ENCODE results near the gene ZMPSTE24. TPM values are rescaled to one million over a fixed set of nuclear protein-coding genes. Genes with fewer than 3 reads are reported as not detected.
"Not testable (repeated sequence)": the region's sequence is repeated elsewhere in the genome, so short reads cannot be mapped to it uniquely, and the experiment has no call there.

ZMPSTE24 gene
- total RNA-seq, 2 experiments from 2014 or later, result 29.5 to 30.5 TPM

- intact Hi-C loops (cut with micrococcal nuclease), result loop anchor here (1.0 to 2.0 kb wide), 6 partner anchors 24 to 261 kb away; no protein-coding TSS in a partner anchor
- Mint-ChIP-seq H3K4me1 (ENCODE audit: low read depth) (peaks cover 45% of the 10 kb centered on the region), H3K4me3 (peak overlapping the region; percentile 4), H3K27me3 (no peaks in the 10 kb centered on the region), H3K27ac (peak overlapping the region; percentile 2), H3K36me3 (no peaks in the 10 kb centered on the region), H3K9me3 (no peaks in the 10 kb centered on the region)
- ChIA-PET POLR2A (interaction anchor here (0.6 to 2.5 kb wide), 5 partner anchors 35 to 196 kb away, joined by 3 to 9 read pairs (median 5); no protein-coding TSS in a partner anchor), CTCF (interaction anchor here (0.6 to 9.6 kb wide), 79 partner anchors 10 to 1269 kb away, joined by 3 to 282 read pairs (median 5); partner anchors contain the start of genes COL9A2, EXO5 and SMAP2)
- peak; percentile 95 for DNase-seq
Measured at GRCh38 chr1:40338745-40339419, 80.8 kb downstream of the ZMPSTE24 start.

DNA sequence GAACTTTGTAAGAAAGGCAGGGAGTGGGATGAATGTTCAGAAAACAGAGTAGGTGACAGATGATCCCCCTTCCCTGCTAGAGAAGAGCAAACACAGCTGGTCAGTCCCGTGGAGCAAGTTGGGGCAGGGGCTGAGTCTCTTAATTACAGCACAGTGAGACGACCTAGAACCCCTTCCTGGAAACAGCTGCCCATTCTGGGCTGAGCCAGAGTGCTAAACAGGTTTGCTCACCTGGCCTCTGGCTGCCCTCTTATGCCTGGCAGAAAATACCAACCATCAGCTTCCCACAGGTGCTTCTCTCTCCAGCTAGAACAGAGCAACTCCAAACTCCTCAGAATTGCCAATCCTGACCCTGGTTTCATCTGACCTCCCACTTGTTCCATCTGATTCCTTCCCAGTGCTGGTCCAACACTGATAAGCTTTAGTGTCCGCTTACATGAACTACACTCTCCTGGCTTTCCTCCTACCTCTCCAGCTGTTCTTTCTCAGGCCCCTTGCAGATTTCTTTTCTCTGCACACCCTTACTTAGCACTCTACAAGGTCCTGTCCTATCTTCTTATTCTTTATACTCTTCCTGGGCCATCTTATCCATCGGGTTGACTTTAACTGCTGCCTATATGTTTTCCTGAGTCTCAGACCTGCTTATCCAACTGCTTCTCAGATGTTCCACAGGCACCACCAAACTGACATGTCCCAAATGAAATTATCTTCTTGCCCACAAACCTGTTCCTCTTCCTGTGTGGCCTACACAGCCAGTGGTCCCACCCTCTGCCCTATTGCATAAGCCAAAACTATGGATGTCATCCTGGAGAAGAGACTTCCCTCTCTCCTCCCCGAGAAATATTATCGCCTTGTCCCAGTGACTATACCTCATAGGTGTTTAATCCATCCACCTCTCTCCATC lies 81.6 kb downstream of the ZMPSTE24 start:
- DNase-seq, result no peak
- Mint-ChIP-seq H3K4me3 (no peak overlapping the region), H3K9me3 (no peaks in the 10 kb centered on the region), H3K27me3 (no peaks in the 10 kb centered on the region), H3K36me3 (no peaks in the 10 kb centered on the region), H3K4me1 (ENCODE audit: low read depth) (peaks cover 52% of the 10 kb centered on the region), H3K27ac (no peak overlapping the region)
- intact Hi-C loops (cut with micrococcal nuclease), result loop anchor here (2.0 kb wide), 1 partner anchor 25 kb away; no protein-coding TSS in a partner anchor
- ChIA-PET POLR2A (interaction anchor here (1.1 to 2.5 kb wide), 4 partner anchors 178 to 197 kb away, joined by 3 to 9 read pairs (median 5); no protein-coding TSS in a partner anchor), CTCF (interaction anchor here (0.6 to 9.6 kb wide), 63 partner anchors 9 to 537 kb away, joined by 3 to 282 read pairs (median 5); partner anchors contain the start of genes COL9A2, EXO5 and SMAP2)

- peaks cover 60% of the 10 kb centered on the region for H3K4me1 Mint-ChIP-seq (ENCODE audit: low read depth)
- peak; percentile 40 for DNase-seq
- H3K36me3 Mint-ChIP-seq, result no peaks in the 10 kb centered on the region
- peak overlapping the region; percentile 91 for H3K27ac Mint-ChIP-seq
- ChIA-PET POLR2A (interaction anchor here (0.8 to 3.3 kb wide), 10 partner anchors 22 to 192 kb away, joined by 3 to 23 read pairs (median 4); partner anchors contain the start of gene SMAP2), CTCF (interaction anchor here (0.6 to 9.6 kb wide), 18 partner anchors 21 to 690 kb away, joined by 3 to 282 read pairs (median 3); partner anchors contain the start of genes COL9A2 and SMAP2)
- peak overlapping the region; percentile 21 for H3K4me3 Mint-ChIP-seq
- H3K9me3 Mint-ChIP-seq, result no peaks in the 10 kb centered on the region
- intact Hi-C loops (cut with micrococcal nuclease), result loop anchor here (1.0 to 2.0 kb wide), 2 partner anchors 43 to 63 kb away; no protein-coding TSS in a partner anchor
- no peaks in the 10 kb centered on the region for H3K27me3 Mint-ChIP-seq
Measured at GRCh38 chr1:40341491-40342380, 83.7 kb downstream of the ZMPSTE24 start.

GRCh38 chr1:40342381-40342717 lies 84.3 kb downstream of the ZMPSTE24 start:
- H3K9me3 Mint-ChIP-seq, H3K36me3 Mint-ChIP-seq, H3K27me3 Mint-ChIP-seq: not testable (repeated sequence)
- intact Hi-C loops (cut with micrococcal nuclease), result loop anchor here (2.0 kb wide), 1 partner anchor 42 kb away; no protein-coding TSS in a partner anchor
- H3K4me1 Mint-ChIP-seq (ENCODE audit: low read depth), result peaks cover 60% of the 10 kb centered on the region
- peak overlapping the region; percentile 21 for H3K4me3 Mint-ChIP-seq
- DNase-seq, result peak; percentile 36
- peak overlapping the region; percentile 91 for H3K27ac Mint-ChIP-seq
- POLR2A ChIA-PET, result interaction anchor here (1.6 to 3.3 kb wide), 5 partner anchors 22 to 62 kb away, joined by 4 to 23 read pairs (median 11); partner anchors contain the start of gene SMAP2
- CTCF ChIA-PET, result interaction anchor here (0.6 to 9.6 kb wide), 11 partner anchors 21 to 690 kb away, joined by 3 to 282 read pairs (median 4); partner anchors contain the start of gene COL9A2

Other genes starting within 250 kb of the ZMPSTE24 start
- gene CAP1, start 217.5 kb upstream of the ZMPSTE24 start, total RNA-seq, result 100 to 1,000 TPM; 616 to 633 TPM
- 10 to 100 TPM; 67.1 to 67.4 TPM for gene PPT1, start 161.0 kb upstream of the ZMPSTE24 start, total RNA-seq
- 10 to 100 TPM; 19.6 to 19.7 TPM for gene RLF, start 96.8 kb upstream of the ZMPSTE24 start, total RNA-seq
- not detected for gene TMCO2, start 10.3 kb upstream of the ZMPSTE24 start, total RNA-seq
- 10 to 100 TPM; 11.7 to 13.1 TPM for gene COL9A2, start 59.0 kb downstream of the ZMPSTE24 start, total RNA-seq
- gene SMAP2, start 115.5 kb downstream of the ZMPSTE24 start, total RNA-seq, result 100 to 1,000 TPM; 250 to 254 TPM
- gene ZFP69B, start 192.2 kb downstream of the ZMPSTE24 start, total RNA-seq, result 1 to 10 TPM; 4.8 to 5.7 TPM
- gene ZFP69, start 219.1 kb downstream of the ZMPSTE24 start, total RNA-seq, result 1 to 10 TPM; 3.9 to 4.5 TPM

All from activated CD4-positive, alpha-beta memory T cell treated with anti-CD3 and anti-CD28 coated beads for 36 hours (primary cell).